GM19463 (cell line): ENCODE data around the gene ZFHX2.

ENCODE experiments used
- ATAC-seq: cut with Tn5 transposase; IDR thresholded peaks from one replicate; pipeline ENCODE4 v1.9.1; 2021; ENCODE audit warnings: mild to moderate bottlenecking, moderate library complexity; ENCODE audit not compliant: unreplicated experiment

The ZFHX2 gene

DNA sequence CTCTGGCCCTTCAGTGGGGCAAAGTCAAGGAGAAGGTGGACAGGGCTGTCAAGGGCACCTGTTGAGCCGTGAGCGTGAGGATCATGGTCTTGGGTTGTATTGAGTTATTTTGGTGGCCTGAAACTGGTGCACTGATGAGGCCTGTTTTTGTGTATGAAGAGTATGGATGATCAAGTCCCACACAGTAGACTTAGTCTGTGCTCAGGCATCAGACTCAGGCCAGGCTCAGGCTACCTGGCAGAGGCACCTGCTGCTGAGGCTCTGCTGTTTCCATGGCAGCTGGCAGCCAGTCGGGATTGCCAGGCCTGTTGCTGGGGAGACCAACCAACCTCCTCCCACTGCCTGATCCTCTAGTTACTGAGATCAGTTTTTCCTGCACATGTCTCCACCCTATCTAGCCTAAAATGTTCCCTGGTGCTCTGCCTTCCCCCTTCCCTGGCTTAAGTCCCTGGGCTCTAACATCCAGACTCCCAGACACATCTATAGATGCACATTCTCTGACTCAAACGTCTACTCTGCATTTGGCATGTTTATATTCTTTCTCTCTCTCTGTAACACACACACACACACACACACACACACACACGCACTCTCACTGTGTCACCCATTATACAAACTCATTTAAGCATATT lies 21.9 kb upstream of the ZFHX2 start:
- ATAC-seq = no peak

DNA sequence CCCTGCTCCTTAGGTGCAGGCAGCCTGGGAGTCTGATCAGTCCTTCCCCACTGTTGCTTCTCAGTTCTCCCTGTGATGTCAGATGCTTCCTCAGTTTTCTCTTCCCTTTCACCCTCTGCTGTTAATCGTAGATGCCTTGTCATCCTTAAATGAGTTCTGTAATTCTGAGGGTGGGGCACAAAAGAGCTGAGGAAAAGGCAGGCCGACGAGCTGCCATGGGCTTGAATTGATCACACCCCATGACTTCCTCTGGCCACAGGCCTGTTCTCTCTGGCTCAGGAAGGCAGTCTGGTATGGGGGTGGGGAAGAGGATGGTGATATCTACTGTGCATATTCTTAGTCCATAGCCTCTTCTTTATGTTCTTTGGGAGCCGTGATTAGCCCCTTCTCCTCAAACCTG lies 21.3 kb upstream of the ZFHX2 start:
- ATAC-seq = no peak

- no peak for ATAC-seq
These were observed 20.9 kb upstream of the ZFHX2 start for GRCh38 chr14:23572524-23572828.

DNA sequence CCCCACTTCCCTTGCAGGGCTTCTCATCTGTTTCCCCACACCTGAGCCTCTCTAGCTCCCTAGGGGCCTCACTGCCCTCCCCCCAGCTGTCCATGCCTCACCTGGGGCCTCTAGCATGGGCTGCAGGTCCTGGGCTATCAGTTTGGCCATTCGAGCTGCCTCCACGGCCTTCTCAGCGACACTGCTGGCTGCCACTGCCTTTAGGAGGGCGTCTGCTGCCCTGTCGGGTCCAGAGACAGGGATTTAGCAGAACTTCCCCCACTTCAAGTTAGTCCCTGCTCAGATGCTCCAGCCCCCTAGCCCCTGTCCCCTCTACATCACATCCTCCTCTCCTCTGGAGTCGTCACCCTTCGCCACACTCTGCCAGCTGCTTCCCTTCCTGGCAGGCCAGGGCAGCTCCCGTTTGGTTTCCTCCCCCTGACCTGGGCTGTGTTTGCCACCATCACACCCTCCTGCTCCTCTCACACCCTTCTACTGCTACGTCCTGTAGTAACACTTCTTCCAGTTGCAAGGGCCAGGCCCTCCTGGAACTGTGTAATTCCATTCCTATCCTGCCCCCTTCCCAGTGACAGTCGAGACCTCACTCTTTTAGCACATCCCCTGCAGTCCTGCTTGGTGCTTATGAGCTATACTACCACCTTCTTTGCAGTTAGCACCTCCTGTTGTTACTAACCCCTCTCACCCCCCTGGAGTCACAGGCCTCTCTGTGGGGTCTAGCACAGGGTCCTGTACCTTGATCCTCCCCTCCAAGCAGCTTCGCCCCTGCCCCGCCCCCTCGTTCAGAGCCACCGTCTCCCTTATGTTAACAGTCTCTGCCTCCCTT lies 20.3 kb upstream of the ZFHX2 start:
- no peak for ATAC-seq

DNA sequence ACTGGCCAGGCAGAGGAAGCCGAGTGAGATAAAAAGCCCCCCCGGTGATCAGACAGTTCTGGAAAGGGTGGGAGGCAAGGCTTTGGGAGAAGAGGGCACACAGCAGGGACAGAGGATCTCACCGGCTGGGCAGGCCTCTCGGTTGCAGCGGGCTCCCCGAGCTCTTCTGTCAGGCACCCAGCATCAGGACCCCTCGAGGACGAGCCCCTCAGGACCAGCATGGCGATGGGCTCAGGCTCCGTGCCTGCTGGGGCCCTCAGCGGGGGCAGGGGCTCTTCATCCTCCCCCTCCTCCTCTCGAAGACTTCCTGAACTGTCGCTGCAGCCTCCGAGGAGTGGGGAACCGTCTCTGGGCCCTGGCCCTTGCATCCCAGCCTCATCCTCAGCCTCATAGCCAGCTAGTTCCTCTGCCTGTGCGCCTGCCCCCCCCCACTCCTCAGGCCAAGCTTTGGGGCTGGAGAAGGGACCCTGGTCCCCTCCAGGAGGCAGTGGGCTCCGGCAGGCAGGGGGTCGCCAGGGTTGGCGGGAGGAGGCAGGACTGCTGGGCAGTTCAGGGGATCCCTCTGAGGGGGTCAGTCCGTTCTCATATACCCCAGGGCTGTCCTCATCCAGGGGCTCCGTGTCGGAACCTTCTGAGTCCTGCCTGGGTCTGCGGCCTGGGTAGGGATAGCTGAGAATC lies 19.4 kb upstream of the ZFHX2 start:
- no peak for ATAC-seq

GRCh38 chr14:23569443-23570151 lies 18.0 kb upstream of the ZFHX2 start:
- no peak for ATAC-seq

DNA sequence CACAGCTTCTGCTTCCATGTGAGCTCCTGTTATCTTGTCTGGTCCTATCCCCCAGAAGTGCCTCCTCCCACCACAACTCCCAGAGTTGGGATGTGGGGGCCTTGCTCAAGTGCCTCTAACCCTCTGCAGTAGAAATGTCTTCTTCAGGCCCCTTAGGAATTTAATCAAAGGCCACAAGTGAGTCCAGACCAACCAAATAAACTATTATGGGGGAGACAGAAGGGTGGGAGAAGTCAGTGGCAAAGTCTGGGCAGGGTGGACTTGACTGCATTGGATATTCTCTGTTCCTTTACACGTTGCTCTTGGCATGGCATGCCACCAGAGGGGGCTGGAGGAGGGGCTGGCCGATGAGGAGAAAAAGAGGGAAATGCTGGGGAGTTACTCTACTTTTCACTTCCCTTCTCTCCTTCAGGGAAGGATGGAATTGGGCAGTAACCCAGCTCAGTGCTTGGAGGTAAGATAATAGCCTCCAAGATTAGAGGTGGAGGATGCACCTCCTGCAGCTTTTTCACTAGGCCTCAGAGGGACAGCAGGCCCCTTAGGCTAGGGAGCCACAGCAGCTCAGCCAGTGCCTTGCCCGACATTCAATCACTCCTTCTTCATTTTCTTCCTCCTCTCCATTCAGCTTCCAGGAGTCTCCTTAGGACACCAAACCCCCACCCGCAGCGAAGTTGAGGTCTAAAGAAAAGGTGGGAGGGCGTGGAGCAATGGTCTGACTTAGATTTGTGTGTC lies 17.2 kb upstream of the ZFHX2 start:
- ATAC-seq = no peak

DNA sequence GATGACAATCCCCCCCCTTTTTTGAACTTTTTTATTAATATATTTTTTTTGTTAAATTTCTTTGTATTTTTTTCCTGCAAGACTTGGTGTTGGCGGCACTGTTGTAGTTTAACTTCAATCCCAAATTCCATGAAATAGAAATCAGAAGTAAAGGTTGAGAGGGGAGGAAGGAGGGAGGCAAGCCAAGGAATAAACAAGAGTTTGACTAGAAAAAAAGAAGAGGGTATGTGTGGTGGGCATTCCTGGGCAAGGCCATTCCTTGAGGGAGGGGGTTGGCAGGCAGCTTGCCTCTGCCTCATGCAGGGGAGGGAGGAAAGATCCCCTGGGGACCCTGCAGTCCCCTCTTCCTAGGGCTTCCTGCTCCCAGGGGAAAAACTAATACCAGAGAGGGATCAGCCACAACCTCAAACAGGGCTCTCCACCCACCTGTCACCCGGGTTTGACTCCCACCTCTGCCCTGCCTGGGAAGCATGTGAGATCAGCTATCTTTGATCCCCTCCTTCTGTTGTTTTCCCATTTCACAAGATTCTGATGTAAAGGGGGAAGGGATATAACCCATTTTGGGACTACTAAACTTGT lies 16.5 kb upstream of the ZFHX2 start:
- no peak for ATAC-seq

GRCh38 chr14:23567186-23568020 lies 15.8 kb upstream of the ZFHX2 start, which contains the start of gene AP1G2:
Gene AP1G2, minus strand, starts transcription at chr14:23567791. Its CDS starts 477 bp downstream, at chr14:23567314.
- ATAC-seq = peak; percentile 94

- ATAC-seq = no peak
These were observed 15.2 kb upstream of the ZFHX2 start for GRCh38 chr14:23566778-23567185.

- no peak for ATAC-seq
These were observed 14.7 kb upstream of the ZFHX2 start for GRCh38 chr14:23566112-23566777.

DNA sequence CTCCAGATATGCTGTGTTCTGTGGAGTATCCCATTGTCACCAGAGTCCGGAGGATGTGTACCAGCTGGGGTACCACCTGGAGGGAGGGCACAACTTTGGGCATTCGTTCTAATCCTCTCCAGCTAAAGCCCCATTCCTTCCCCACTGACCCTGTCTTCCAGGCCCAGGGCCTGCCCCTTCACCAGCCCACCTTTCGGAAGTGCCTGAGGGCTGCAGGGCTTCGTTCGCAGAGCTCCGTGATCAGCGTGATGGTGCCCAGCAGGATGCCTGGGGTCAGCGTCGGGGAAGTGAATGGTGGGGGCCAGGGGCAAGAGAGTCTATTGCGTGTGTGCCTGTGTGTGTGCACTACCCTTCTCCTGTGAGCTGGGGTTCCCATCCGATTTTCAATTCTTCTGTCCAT lies 14.1 kb upstream of the ZFHX2 start:
- ATAC-seq = no peak

DNA sequence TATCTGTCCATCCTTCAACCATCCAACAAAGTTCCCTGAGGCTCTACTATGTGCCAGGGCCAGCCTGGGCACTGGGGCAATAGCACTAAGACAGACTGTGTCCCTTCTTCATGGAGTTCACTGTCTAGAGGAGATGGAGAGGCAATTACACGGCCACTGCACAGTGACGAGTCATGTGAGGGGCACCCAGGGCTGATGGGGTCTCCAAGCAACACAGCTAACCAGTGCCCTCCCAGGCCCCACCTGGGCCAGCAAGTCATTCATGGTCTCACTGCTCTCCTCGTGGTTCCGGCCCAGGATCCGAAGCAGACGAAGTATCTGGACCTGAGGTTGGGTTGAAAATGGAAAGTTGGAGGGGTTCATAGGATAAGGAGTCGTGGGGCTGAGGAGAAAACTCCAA lies 13.3 kb upstream of the ZFHX2 start:
- no peak for ATAC-seq

GRCh38 chr14:23564181-23564812 lies 12.7 kb upstream of the ZFHX2 start:
- no peak for ATAC-seq

GRCh38 chr14:23563473-23564180 lies 12.1 kb upstream of the ZFHX2 start:
- no peak for ATAC-seq

DNA sequence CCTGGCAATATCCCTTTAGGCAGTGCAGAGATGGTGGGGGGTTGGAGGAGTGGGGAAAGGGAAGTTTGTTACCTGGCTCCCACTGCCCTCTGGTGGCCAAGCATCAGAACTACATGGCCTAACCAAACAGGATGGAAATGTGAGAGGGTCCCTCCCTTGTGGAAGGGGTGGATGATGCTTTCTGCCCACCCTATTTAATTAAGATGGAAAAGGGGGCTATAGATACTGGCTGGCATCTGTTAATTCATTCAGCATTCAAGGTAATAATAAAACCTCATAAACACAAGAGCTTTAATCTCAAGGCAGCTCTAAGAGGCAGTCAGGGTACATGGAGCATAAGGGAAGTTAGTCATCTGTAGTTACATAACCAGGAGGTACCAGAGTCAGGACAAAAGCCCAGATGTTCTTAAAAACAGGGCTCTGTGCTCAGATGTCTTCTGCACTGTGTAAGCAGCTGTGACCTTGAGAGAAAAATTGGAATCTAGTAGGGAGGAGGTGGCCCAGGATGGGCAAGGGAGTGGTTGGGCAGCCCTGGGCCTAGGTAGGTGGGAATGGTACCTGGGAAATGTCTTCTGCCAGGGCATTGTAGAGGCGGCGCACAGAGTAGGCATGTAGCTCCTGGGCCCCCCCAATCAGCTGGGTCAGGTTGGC lies 11.4 kb upstream of the ZFHX2 start:
- ATAC-seq = no peak
